Measurements from ENCODE around the gene POFUT2. TPM values are rescaled to one million over a fixed set of nuclear protein-coding genes. Genes with fewer than 3 reads are reported as not detected.

POFUT2 gene
- polyA plus RNA-seq, 1 experiment, result 38.5 TPM

DNA sequence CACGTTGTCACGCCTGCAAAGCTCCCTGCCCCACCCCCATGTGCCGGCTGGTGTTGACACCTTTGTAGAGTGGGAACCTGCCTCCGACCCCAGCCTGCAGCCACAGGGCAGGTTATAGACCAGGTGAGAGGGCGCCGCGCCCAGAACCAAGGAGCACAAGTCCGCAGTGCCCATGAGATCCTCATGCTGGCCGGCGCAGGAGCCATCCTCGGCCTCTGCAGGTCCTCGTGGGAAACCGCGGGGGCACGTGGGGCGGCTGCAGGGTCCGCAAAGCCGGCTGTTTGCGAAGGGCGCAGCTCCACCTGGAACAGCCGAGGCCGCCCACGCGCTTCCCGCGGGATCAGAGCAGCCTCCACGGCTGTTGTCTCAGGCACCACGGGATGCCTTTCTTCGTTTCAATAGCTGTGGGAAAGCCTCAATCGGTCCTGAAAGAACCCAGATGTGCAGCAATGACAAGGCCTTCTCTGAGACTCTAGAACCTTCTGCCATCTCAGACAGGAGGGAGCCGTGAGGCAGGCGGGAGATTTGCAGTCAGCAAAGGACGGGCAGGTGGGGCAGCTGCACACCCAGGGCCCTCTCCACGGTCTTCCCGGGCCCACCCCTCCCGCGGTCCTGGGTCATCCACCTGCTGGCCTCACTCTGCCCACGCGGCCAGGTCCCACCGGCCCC lies 29.9 kb downstream of the POFUT2 start:
- CTCF ChIA-PET, result interaction anchor here (2.5 kb wide), 1 partner anchor 117 kb away, joined by 8 read pairs; no protein-coding TSS in a partner anchor
- Histone ChIP-seq H3K4me3 (ENCODE audit: low read depth, low read length) (no peak overlapping the region), H3K36me3 (ENCODE audit: control insufficient read depth, insufficient read depth, low read length) (no peaks in the 10 kb centered on the region), H3K27me3 (ENCODE audit: control insufficient read depth, insufficient read depth, low read length) (peaks cover 19% of the 10 kb centered on the region)
- TF ChIP-seq, protein P1, sequence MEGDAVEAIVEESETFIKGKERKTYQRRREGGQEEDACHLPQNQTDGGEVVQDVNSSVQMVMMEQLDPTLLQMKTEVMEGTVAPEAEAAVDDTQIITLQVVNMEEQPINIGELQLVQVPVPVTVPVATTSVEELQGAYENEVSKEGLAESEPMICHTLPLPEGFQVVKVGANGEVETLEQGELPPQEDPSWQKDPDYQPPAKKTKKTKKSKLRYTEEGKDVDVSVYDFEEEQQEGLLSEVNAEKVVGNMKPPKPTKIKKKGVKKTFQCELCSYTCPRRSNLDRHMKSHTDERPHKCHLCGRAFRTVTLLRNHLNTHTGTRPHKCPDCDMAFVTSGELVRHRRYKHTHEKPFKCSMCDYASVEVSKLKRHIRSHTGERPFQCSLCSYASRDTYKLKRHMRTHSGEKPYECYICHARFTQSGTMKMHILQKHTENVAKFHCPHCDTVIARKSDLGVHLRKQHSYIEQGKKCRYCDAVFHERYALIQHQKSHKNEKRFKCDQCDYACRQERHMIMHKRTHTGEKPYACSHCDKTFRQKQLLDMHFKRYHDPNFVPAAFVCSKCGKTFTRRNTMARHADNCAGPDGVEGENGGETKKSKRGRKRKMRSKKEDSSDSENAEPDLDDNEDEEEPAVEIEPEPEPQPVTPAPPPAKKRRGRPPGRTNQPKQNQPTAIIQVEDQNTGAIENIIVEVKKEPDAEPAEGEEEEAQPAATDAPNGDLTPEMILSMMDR (IDR thresholded peaks at IDR 0.05; ENCODE audit: insufficient read depth, low read depth, low read length), result no peak
- no peak for DNase-seq (ENCODE audit: low read depth)
- POLR2A ChIA-PET, result interaction anchor here (0.7 kb wide), 1 partner anchor 183 kb away, joined by 3 read pairs; no protein-coding TSS in a partner anchor

GRCh38 chr21:45256912-45257672 lies 30.6 kb downstream of the POFUT2 start:
- no peaks in the 10 kb centered on the region for H3K36me3 ChIP-seq (ENCODE audit: control insufficient read depth, insufficient read depth, low read length)
- ChIA-PET POLR2A (no interaction called here), CTCF (interaction anchor here (1.5 kb wide), 1 partner anchor 117 kb away, joined by 7 read pairs; no protein-coding TSS in a partner anchor)
- DNase-seq (ENCODE audit: low read depth), result no peak
- TF ChIP-seq, protein P1 (IDR thresholded peaks at IDR 0.05; ENCODE audit: insufficient read depth, low read depth, low read length), result no peak
- H3K27me3 ChIP-seq (ENCODE audit: control insufficient read depth, insufficient read depth, low read length), result peaks cover 19% of the 10 kb centered on the region
- H3K4me3 ChIP-seq (ENCODE audit: low read depth, low read length), result no peak overlapping the region

DNA sequence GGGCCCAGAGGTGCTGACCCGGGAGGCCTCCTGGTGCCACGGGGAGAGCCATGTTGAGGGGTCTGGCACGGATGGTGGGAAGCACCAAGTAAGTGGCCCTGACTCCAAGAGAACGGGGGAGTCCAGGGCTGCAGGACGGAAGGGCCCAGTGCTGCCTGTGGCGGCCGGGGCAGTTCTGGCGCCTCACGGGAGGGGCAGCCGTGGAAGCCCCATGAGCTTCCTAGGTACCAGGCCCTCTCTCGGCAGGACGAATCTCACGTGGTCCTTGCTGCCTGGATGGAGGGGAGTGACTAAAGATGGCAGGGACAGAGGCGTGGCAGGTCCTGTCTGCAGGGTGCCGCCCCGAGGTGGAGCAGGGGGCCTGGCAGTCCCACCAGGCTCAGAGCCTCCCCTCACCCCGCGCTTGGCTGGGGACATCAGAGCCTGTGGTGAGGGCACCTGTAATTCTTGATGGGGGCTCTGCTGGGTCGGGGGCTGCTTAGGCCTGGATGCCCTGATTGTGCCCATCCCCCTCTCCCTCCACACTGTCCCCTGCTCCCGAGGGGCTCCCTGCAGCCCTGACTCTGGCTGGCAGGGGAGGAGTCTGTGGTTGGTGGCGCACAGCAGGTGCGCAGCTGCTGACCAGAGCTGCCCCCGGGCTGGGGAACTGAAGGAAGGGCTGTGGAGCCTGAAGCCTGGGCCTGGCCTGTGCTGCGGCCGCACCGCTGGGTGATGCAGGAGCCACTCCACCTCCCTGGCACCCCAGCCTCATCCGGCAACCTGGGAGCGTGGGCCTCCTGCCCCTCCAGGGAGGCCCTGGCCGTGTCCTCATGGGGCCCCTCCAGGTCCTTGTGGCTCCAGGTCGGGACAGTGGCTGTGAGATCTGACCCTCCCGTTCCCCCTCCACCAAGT lies 31.4 kb downstream of the POFUT2 start:
- Histone ChIP-seq H3K27me3 (ENCODE audit: control insufficient read depth, insufficient read depth, low read length) (peaks cover 19% of the 10 kb centered on the region), H3K36me3 (ENCODE audit: control insufficient read depth, insufficient read depth, low read length) (no peaks in the 10 kb centered on the region), H3K4me3 (ENCODE audit: low read depth, low read length) (no peak overlapping the region)
- CTCF ChIA-PET, result interaction anchor here (1.5 kb wide), 1 partner anchor 116 kb away, joined by 7 read pairs; no protein-coding TSS in a partner anchor
- TF ChIP-seq, protein P1 (IDR thresholded peaks at IDR 0.05; ENCODE audit: insufficient read depth, low read depth, low read length), result no peak
- POLR2A ChIA-PET, result no interaction called here
- no peak for DNase-seq (ENCODE audit: low read depth)

GRCh38 chr21:45255381-45256020 lies 32.2 kb downstream of the POFUT2 start:
- POLR2A ChIA-PET, result no interaction called here
- H3K27me3 ChIP-seq (ENCODE audit: control insufficient read depth, insufficient read depth, low read length), result peaks cover 19% of the 10 kb centered on the region

More at GRCh38 chr21:45255381-45256020, 32.2 kb downstream of the POFUT2 start:
- H3K4me3 ChIP-seq (ENCODE audit: low read depth, low read length), result no peak overlapping the region
- CTCF ChIA-PET, result no interaction called here
- no peak for DNase-seq (ENCODE audit: low read depth)
- TF ChIP-seq, protein P1 (IDR thresholded peaks at IDR 0.05; ENCODE audit: insufficient read depth, low read depth, low read length), result no peak
- H3K36me3 ChIP-seq (ENCODE audit: control insufficient read depth, insufficient read depth, low read length), result no peaks in the 10 kb centered on the region
